GM08714 (cell line): ENCODE data around the gene PDE6C.

Experiments used
- H3K4me3 ChIP-seq: fragments of 200-500 bp; sonication (Bioruptor generic); 2 replicates; pipeline ENCODE4 v1.5.1; 2014; ENCODE audit warnings: mild to moderate bottlenecking, low read length, inconsistent platforms
- ZNF274 ChIP-seq: IDR thresholded peaks from 2 replicates; pipeline ENCODE4 v1.6.1; 2012; ENCODE audit warnings: mild to moderate bottlenecking, low read depth, low read length

PDE6C gene

GRCh38 chr10:93600446-93601145 lies 11.7 kb upstream of the PDE6C start:
- no peak for TF ChIP-seq ZNF274
- H3K4me3 ChIP-seq = no peak overlapping the region

- no peak within 1 kb of the TSS for H3K4me3 ChIP-seq
- no peak for TF ChIP-seq ZNF274
Observed at GRCh38 chr10:93601146-93601773, 11.1 kb upstream of the PDE6C start, which contains the start of gene RBP4. Gene RBP4, minus strand, starts transcription at chr10:93601235. Its CDS starts 207 bp downstream, at chr10:93601028.

- no peak for TF ChIP-seq ZNF274
- no peak overlapping the region for H3K4me3 ChIP-seq
Observed at GRCh38 chr10:93601774-93602162, 10.6 kb upstream of the PDE6C start.

- no peak for TF ChIP-seq ZNF274
- H3K4me3 ChIP-seq = no peak overlapping the region
Observed at GRCh38 chr10:93603023-93603422, 9.3 kb upstream of the PDE6C start.

- no peak overlapping the region for H3K4me3 ChIP-seq
- no peak for TF ChIP-seq ZNF274
Observed at GRCh38 chr10:93604146-93604545, 8.2 kb upstream of the PDE6C start.

- no peak overlapping the region for H3K4me3 ChIP-seq
- TF ChIP-seq ZNF274 = no peak
Observed at GRCh38 chr10:93608421-93608820, 3.9 kb upstream of the PDE6C start.

GRCh38 chr10:93613126-93613525 lies 789 bp downstream of the PDE6C start:
- no peak for TF ChIP-seq ZNF274
- H3K4me3 ChIP-seq = no peak overlapping the region

- TF ChIP-seq ZNF274 = no peak
- H3K4me3 ChIP-seq = no peak overlapping the region
Observed at GRCh38 chr10:93614101-93614825, 1.9 kb downstream of the PDE6C start.

- H3K4me3 ChIP-seq = no peak overlapping the region
- TF ChIP-seq ZNF274 = no peak
Observed at GRCh38 chr10:93615576-93616235, 3.4 kb downstream of the PDE6C start.

- no peak overlapping the region for H3K4me3 ChIP-seq
- TF ChIP-seq ZNF274 = no peak
Observed at GRCh38 chr10:93620925-93621324, 8.6 kb downstream of the PDE6C start.

GRCh38 chr10:93622942-93623341 lies 10.6 kb downstream of the PDE6C start:
- no peak overlapping the region for H3K4me3 ChIP-seq
- TF ChIP-seq ZNF274 = no peak

GRCh38 chr10:93628858-93629257 lies 16.5 kb downstream of the PDE6C start:
- no peak for TF ChIP-seq ZNF274

GRCh38 chr10:93629647-93630305 lies 17.4 kb downstream of the PDE6C start:
- TF ChIP-seq ZNF274 = no peak
- H3K4me3 ChIP-seq = no peak overlapping the region

More at GRCh38 chr10:93628858-93629257, 16.5 kb downstream of the PDE6C start:
- H3K4me3 ChIP-seq = no peak overlapping the region
